Heart left ventricle (tissue), 16 donors: ENCODE data around the gene RNASEH2B. TPM values are rescaled to one million over a fixed set of nuclear protein-coding genes. Genes with fewer than 3 reads are reported as not detected.

ENCODE experiments used
- ATAC-seq, 4 donors: fragments of 200-7000 bp; cut with Tn5 transposase; one replicate each; pipeline ENCODE4 v1.9.1; 2020 to 2022; ENCODE audit warnings: moderate library complexity in 4 of 4, mild to moderate bottlenecking in 3 of 4, moderate number of reproducible peaks in 1 of 4
- DNase-seq, 5 donors: peaks; one replicate each; pipeline ENCODE4 v3.0.0-alpha.2; 2020
- H3K27ac ChIP-seq, 12 donors: fragments of 200-600 bp; sonication (generic) in 4 of 12; one replicate each; pipeline versions ENCODE4 v1.5.0 to v1.8.0; 2016 to 2022; ENCODE audit warnings: mild to moderate bottlenecking in 2 of 12
- H3K27me3 ChIP-seq, 9 donors: fragments of 200-600 bp; sonication (generic) in 2 of 9; one replicate each; pipeline versions ENCODE4 v1.5.1 to v1.8.0; 2016 to 2022; ENCODE audit warnings: mild to moderate bottlenecking in 3 of 9
- H3K36me3 ChIP-seq, 9 donors: fragments of 200-600 bp; sonication (generic) in 2 of 9; one replicate each; pipeline versions ENCODE4 v1.5.0 to v1.8.0; 2018 to 2022; ENCODE audit warnings: mild to moderate bottlenecking in 2 of 9
- H3K4me1 ChIP-seq, 12 donors: fragments of 200-600 bp; sonication (generic) in 4 of 12; one replicate each; pipeline versions ENCODE4 v1.5.0 to v1.8.0; 2016 to 2022; ENCODE audit warnings: mild to moderate bottlenecking in 3 of 12
- H3K4me3 ChIP-seq, 12 donors: fragments of 200-600 bp; sonication (generic) in 4 of 12; one replicate each; pipeline versions ENCODE4 v1.5.0 to v1.8.0; 2017 to 2022; ENCODE audit warnings: mild to moderate bottlenecking in 9 of 12, moderate library complexity in 4 of 12
- H3K9me3 ChIP-seq, 12 donors: fragments of 200-600 bp; sonication (generic) in 4 of 12; one replicate each; pipeline versions ENCODE4 v1.5.0 to v1.8.0; 2016 to 2022; ENCODE audit warnings: mild to moderate bottlenecking in 1 of 12
- POLR2A ChIP-seq, 2 donors: fragments of 450-650 bp; IDR thresholded peaks; one replicate each; pipeline ENCODE4 v1.6.1; 2017; ENCODE audit warnings: antibody characterized with exemption in 2 of 2, mild to moderate bottlenecking in 2 of 2, moderate library complexity in 2 of 2
- WGBS, 4 donors: extraction: QIAGEN DNeasy Blood & Tissue Kit in 2 of 4; methylation state at CpG; one replicate each; pipeline versions ENCODE4 v1.1.5 to v1.1.7; 2013 to 2018; 5-methylcytosine and 5-hydroxymethylcytosine counted together
- intact Hi-C, 10 donors: fragments of 100-400 bp; cut with DNase I; formaldehyde crosslinking; loops; one replicate each; pipeline versions ENCODE4 v1.11.1 to v1.14.2; 2022
- polyA plus RNA-seq, 2 donors: library from polyadenylated mRNA; stranded (reverse); fragments of 200-250 nt; gene quantifications; one replicate each; pipeline ENCODE4 v1.2.3, GENCODE V29; 2013
- total RNA-seq, 9 donors: library from RNA; depleted of rRNA in 2 of 9; stranded (reverse); fragments of >200 nt in 2 of 9; fragmentation: NEBNext Ultra II Directional in 3 of 9; extraction: Animal tissue kit (Norgen Biotek cat#: 25700) in 3 of 9; gene quantifications; one replicate each; pipeline versions ENCODE4 v1.1.0 to v1.2.4, GENCODE V29; 2016 to 2023
- TF ChIP-seq, protein P1 (sequence below), 12 donors: fragments of 200-600 bp; sonication (generic) in 4 of 12; IDR thresholded peaks; one replicate each; pipeline versions ENCODE4 v1.5.0 to v1.8.0; 2018 to 2022; ENCODE audit warnings: antibody characterized with exemption in 12 of 12, mild to moderate bottlenecking in 5 of 12
- donor health status: ischemic (EF 13 %, LVEDD 7.1; RV severe dilation, severe dysfunction).
- donor health status: healthy with polysubstance abuse.
- donor health status: DM: no; HTN: yes; CAD: no.
- donor health status: DM: no; HTN: no; CAD: no.
- donor health status: ischemic (EF 25% LVEDD 6.9; RV normal size, moderate dysfunction).
- donor health status: ischemic (EF 25% LVEDD 5.7; RV mildly dilated, moderate dysfunction).
- donor health status: healthy.
- donor health status: DM: yes; HTN: yes; CAD: no.
- donor health status: ischemic (EF 35%, LVEDD 5.7; RV mildly dilated, moderate dysfunction).
- donor health status: nonischemic (EF 11% LVEDD 7.7; RV severe dilation, severe dysfunction).
- donor health status: DM: yes; HTN: yes; CAD: no.
- donor health status: PGD.
- donor health status: ischemic (EF 29% LVEDD 5.4; RV normal size, mild dysfunction).
- donor health status: nonischemic (EF 23%, LVEDD 6.1; RV moderate dilation, normal function).

RNASEH2B gene
- total and polyA plus RNA-seq, 11 donors: 22.7 to 61.9 (median 43.4) TPM

DNA sequence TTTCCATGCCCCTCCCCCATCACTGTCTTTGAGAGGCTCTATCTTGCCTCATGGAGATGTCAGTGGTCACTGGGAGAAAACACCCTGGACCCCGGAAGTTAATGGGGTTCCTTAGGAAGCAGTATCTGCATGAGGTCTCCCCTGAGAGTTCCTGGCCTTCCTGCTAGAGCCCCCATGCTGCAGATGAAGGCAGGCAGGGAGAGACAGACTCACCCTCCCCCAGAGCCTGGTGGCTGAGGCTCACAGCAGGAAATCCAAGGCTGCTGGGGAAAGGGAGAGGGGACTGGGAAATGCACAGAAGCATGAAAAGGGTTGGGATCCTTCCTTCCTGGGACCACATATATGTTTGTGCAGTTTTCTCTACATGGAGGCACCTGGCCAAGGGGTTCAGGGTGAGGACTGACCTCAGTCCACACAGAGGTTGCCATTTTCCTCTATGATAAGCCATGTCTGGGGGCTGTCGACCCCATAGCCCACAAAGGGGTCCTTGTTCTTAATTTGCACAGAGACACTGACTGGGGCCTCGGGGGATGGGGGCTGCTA, 95.4 kb downstream of the RNASEH2B start:
- WGBS, 4 donors: 55 to 63% (median 58%) methylated on average over 3 of the region's 3 CpGs
- no peaks in the 10 kb centered on the region for H3K36me3 ChIP-seq
- no peak overlapping the region for H3K27ac ChIP-seq
- no peak overlapping the region for H3K4me3 ChIP-seq
- peaks cover 0 to 15% (median 0%) of the 10 kb centered on the region in 12 donors for H3K4me1 ChIP-seq
- no peaks in the 10 kb centered on the region for H3K9me3 ChIP-seq
- no peaks in the 10 kb centered on the region for H3K27me3 ChIP-seq
- ATAC-seq (no peak), DNase-seq (no peak)
- TF ChIP-seq, protein P1, sequence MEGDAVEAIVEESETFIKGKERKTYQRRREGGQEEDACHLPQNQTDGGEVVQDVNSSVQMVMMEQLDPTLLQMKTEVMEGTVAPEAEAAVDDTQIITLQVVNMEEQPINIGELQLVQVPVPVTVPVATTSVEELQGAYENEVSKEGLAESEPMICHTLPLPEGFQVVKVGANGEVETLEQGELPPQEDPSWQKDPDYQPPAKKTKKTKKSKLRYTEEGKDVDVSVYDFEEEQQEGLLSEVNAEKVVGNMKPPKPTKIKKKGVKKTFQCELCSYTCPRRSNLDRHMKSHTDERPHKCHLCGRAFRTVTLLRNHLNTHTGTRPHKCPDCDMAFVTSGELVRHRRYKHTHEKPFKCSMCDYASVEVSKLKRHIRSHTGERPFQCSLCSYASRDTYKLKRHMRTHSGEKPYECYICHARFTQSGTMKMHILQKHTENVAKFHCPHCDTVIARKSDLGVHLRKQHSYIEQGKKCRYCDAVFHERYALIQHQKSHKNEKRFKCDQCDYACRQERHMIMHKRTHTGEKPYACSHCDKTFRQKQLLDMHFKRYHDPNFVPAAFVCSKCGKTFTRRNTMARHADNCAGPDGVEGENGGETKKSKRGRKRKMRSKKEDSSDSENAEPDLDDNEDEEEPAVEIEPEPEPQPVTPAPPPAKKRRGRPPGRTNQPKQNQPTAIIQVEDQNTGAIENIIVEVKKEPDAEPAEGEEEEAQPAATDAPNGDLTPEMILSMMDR (IDR thresholded peaks at IDR 0.05): no peak
- no peak for TF ChIP-seq POLR2A (IDR thresholded peaks at IDR 0.05)
- intact Hi-C loops: no loop called here

DNA sequence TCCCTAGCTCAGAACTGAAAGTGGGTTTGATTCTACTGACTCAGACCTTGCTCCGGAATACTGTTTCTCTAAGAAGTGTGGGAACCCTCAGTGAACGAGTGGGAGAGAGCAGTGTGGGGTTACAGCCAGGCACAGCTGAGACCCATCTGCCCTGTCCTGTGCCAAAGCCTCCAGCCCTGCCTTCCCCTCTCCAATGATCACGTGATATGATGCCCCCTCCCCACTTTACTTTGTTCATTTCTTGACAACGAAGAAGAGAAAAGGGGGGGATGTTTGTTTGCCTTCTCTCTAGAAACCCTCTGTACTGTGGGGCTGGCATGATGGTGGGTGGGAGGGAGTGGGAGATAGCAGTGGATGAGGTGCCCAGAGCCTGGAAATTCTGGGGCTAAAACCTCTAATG, 96.0 kb downstream of the RNASEH2B start:
- peaks cover 0 to 10% (median 0%) of the 10 kb centered on the region in 12 donors for H3K4me1 ChIP-seq
- H3K36me3 ChIP-seq: no peaks in the 10 kb centered on the region
- TF ChIP-seq, protein P1 (IDR thresholded peaks at IDR 0.05): no peak
- TF ChIP-seq POLR2A (IDR thresholded peaks at IDR 0.05): no peak
- H3K27me3 ChIP-seq: no peaks in the 10 kb centered on the region
- no peak for DNase-seq
- no peaks in the 10 kb centered on the region for H3K9me3 ChIP-seq
- no peak overlapping the region for H3K4me3 ChIP-seq
- no peak for ATAC-seq
- WGBS, 4 donors: 64 to 78% (median 72%) methylated on average over 4 of the region's 4 CpGs
- H3K27ac ChIP-seq: no peak overlapping the region
- intact Hi-C loops: no loop called here

Other genes with a start within 250 kb of the RNASEH2B start
- gene DLEU7, start 66.1 kb upstream of the RNASEH2B start, total RNA-seq: under 1 TPM in 3 of 9 donors, not detected in 6; 0.12 to 0.93 (median 0.36) TPM
- gene DLEU7, start 66.1 kb upstream of the RNASEH2B start, polyA plus RNA-seq: under 1 TPM in 1 of 2 donors, not detected in 1; 0.06 TPM
- not detected for gene C13orf42, start 201.5 kb downstream of the RNASEH2B start, total RNA-seq
- not detected for gene C13orf42, start 201.5 kb downstream of the RNASEH2B start, polyA plus RNA-seq